Fibroblast of skin of abdomen (primary cell): ENCODE measurements around the gene MBD1.
"Not testable (repeated sequence)": the region's sequence is repeated elsewhere in the genome, so short reads cannot be mapped to it uniquely, and the experiment has no call there.

Experiments
- DNase-seq: peaks from one replicate; pipeline ENCODE4 v3.0.0-alpha.2; 2013

MBD1 gene

GRCh38 chr18:50293039-50293438 lies 11.7 kb upstream of the MBD1 start:
- no peak for DNase-seq

GRCh38 chr18:50289108-50289443 lies 7.8 kb upstream of the MBD1 start:
- DNase-seq: no peak

- not testable (repeated sequence) for DNase-seq
These were observed 7.2 kb upstream of the MBD1 start for GRCh38 chr18:50288348-50289107.

- peak; percentile 100 for DNase-seq
These were observed 6.4 kb upstream of the MBD1 start, which contains the start of gene CXXC1 for GRCh38 chr18:50287441-50288347. Gene CXXC1 (minus strand): TSS chr18:50287692. CDS start chr18:50287589, 103 bp downstream.

GRCh38 chr18:50287028-50287440 lies 5.7 kb upstream of the MBD1 start:
- no peak for DNase-seq

- peak; percentile 17 for DNase-seq
These were observed 5.2 kb upstream of the MBD1 start for GRCh38 chr18:50286391-50287027.

- no peak for DNase-seq
These were observed 4.5 kb upstream of the MBD1 start for GRCh38 chr18:50285631-50286321.

GRCh38 chr18:50285071-50285470 lies 3.7 kb upstream of the MBD1 start:
- no peak for DNase-seq

GRCh38 chr18:50284255-50284885 lies 3.0 kb upstream of the MBD1 start:
- no peak for DNase-seq

GRCh38 chr18:50283469-50284209 lies 2.3 kb upstream of the MBD1 start:
- no peak for DNase-seq

GRCh38 chr18:50282521-50283335 lies 1.4 kb upstream of the MBD1 start:
- no peak for DNase-seq

GRCh38 chr18:50281972-50282520 lies 723 bp upstream of the MBD1 start:
- no peak for DNase-seq

GRCh38 chr18:50280707-50281294 lies 522 bp downstream of the MBD1 start:
- no peak for DNase-seq

GRCh38 chr18:50279752-50280151 lies 1.6 kb downstream of the MBD1 start:
- no peak for DNase-seq

- peak; percentile 7 for DNase-seq
These were observed 3.4 kb downstream of the MBD1 start for GRCh38 chr18:50277942-50278341.

GRCh38 chr18:50276452-50276851 lies 4.9 kb downstream of the MBD1 start:
- DNase-seq: no peak

GRCh38 chr18:50275503-50276036 lies 5.8 kb downstream of the MBD1 start:
- DNase-seq: no peak

GRCh38 chr18:50274941-50275340 lies 6.4 kb downstream of the MBD1 start:
- DNase-seq: no peak

- DNase-seq: no peak
These were observed 7.3 kb downstream of the MBD1 start for GRCh38 chr18:50274044-50274442.
